Smooth muscle cell of the umbilical artery (primary cell): Measurements from ENCODE around the gene AP3S2. TPM values are rescaled to one million over a fixed set of nuclear protein-coding genes. Genes with fewer than 3 reads are reported as not detected.

Experiments used
- total RNA-seq: library from RNA; depleted of rRNA; stranded (reverse); fragments of >200 nt; gene quantifications from 2 replicates; pipeline ENCODE4 v1.2.3, GENCODE V29; 2014

AP3S2 gene
- 86.1 and 121 TPM in 2 replicates for total RNA-seq

GRCh38 chr15:89893696-89894447 lies at the start of gene AP3S2:
TSS of gene AP3S2 (minus strand) at chr15:89893994. CDS start at chr15:89893949, 45 bp downstream.

GRCh38 chr15:89912674-89913396 lies 19.0 kb upstream of the AP3S2 start, which contains the start of gene ARPIN:
TSS of gene ARPIN (minus strand) at chr15:89912952. CDS start at chr15:89912835, 117 bp downstream.

Other genes with a start within 250 kb of the AP3S2 start
- gene KIF7, start 238.5 kb downstream of the AP3S2 start, total RNA-seq: 10.4 and 18.7 TPM in 2 replicates
- gene PLIN1, start 214.6 kb downstream of the AP3S2 start, total RNA-seq: 0.18 and 0.30 TPM in 2 replicates
- 5.8 and 8.0 TPM in 2 replicates for gene PEX11A, start 203.2 kb downstream of the AP3S2 start, total RNA-seq
- gene WDR93, start 203.2 kb downstream of the AP3S2 start, total RNA-seq: under 0.01 TPM in 1 of 2 replicates, not detected in the other
- gene MESP1, start 142.7 kb downstream of the AP3S2 start, total RNA-seq: under 0.01 and 0.09 TPM in 2 replicates
- 0.09 and 0.30 TPM in 2 replicates for gene MESP2, start 117.7 kb downstream of the AP3S2 start, total RNA-seq
- 30.0 and 200 TPM in 2 replicates for gene ANPEP, start 79.1 kb downstream of the AP3S2 start, total RNA-seq
- 7.4 and 8.6 TPM in 2 replicates for gene ARPIN, start 19.0 kb upstream of the AP3S2 start, total RNA-seq
- gene ZNF710, start 107.3 kb upstream of the AP3S2 start, total RNA-seq: 7.4 and 13.7 TPM in 2 replicates
- gene IDH2, start 208.5 kb upstream of the AP3S2 start, total RNA-seq: 102 and 108 TPM in 2 replicates